Measurements from ENCODE around the gene TBXAS1.

Gene TBXAS1

DNA sequence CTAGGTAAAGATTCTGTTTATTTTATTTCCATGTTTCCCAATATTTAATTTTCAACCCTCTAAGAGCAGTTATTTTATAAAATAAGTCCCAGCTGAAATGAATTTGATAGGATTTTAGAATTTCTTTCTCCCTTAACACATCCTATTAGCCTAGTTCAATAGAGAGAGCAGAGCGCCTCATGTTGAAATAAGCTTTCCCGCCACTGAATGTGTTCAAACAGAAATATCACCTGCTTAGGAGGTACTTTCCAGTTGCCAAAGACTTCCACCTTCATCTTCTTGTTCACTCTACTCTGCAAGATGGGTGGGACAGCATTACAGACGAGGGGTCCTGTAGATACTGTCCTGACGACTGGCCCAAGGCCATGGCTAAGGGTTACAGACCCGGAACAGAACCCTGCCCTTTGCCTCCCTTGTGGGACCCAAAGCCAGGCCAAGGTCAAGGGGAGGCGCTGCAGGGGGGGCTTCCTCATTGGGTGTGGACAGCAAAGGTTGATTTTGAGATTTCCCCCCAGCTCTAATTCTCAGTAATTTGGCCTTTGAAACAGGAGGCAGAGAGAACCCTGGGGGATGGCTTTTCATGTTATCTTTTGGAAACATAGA lies 171.7 kb downstream of the TBXAS1 start:
- no peak for DNase-seq (ENCODE audit: low read depth in 2 of 2)

GRCh38 chr7:140003913-140004382 lies 174.9 kb downstream of the TBXAS1 start:
- peak; percentile 33 to 42 for DNase-seq (ENCODE audit: low read depth in 2 of 2)

DNA sequence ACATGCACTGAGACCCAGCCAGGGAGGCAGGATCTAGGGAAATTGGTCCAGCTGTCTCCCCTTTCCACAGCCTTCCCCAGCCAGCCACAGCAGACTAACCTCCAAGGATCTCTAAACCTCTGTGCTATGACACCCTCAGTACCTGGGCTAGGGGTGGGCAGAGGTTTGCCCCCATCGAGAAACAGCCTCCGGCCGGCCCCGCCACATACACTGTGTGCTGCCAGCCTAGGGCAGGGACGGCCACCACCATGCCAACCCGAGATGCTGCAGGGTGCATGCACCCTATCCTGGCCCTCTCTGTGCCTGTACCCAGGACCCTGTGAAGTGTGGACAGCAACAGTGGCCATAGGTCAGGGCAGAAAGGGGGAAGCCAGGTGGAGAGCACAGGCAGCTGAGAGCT lies 175.6 kb downstream of the TBXAS1 start:
- no peak for DNase-seq (ENCODE audit: low read depth in 2 of 2)

GRCh38 chr7:140005341-140005740 lies 176.3 kb downstream of the TBXAS1 start:
- no peak for DNase-seq (ENCODE audit: low read depth in 2 of 2)

DNA sequence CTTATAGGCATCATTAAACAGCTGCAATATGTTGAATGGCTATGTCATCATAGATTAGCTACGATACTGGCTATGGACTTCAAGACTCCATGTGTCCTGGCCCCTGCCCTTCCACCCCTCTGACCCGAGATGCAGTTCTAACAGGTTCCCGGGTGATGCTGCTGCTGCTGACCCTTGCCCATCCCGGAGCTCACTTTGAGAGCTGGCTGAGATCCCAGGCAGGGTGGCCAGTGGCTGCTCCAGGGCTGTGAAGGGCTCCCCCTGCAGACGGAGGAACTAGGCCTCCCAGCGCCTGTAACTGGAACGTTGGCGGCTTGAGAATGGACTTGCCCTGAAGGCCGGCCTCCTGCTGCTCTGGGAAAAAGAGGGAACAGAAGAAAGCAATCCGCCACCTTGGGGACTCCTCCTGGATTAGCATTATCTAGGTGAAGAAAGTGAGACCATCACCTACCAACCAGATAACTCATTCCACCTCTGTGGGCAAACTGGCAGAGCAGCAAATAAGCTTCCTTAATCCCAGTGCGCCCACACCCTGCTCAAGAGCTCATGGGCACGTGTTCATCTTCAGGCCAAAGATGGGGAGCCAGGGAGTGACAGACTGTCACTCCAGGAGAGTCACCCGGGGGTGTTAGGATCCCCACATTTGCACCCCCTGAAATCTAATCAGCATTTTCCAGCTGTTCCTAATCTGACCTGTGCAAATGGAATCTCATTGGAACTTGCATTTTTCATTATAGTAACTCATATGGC lies 176.9 kb downstream of the TBXAS1 start:
- peak in 1 of 2 experiments; percentile 1 for DNase-seq (ENCODE audit: low read depth in 2 of 2)

DNA sequence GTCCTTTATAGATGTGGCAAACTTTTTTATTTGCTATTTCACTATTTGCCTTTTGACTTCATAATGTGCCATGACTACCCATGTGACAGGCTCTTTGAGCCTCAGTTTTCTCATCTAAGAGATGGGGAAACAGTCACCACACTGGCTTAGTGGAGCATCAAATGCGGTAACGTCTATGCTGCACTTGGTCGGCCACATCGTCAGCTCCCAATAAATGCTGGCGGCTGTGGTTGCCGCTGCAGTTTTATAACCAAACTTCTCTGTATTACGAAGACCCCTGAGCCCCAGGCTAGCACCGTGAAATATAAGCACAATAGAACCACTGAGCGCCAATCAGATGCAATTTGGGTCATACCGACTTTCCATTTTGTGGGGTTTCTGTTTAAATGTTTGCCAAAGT lies 177.5 kb downstream of the TBXAS1 start:
- DNase-seq (ENCODE audit: low read depth in 2 of 2) = no peak

- no peak for DNase-seq (ENCODE audit: low read depth in 2 of 2)
Observed at GRCh38 chr7:140007051-140007690, 178.1 kb downstream of the TBXAS1 start.

GRCh38 chr7:140008755-140009610 lies 179.9 kb downstream of the TBXAS1 start:
- no peak for DNase-seq (ENCODE audit: low read depth in 2 of 2)

DNA sequence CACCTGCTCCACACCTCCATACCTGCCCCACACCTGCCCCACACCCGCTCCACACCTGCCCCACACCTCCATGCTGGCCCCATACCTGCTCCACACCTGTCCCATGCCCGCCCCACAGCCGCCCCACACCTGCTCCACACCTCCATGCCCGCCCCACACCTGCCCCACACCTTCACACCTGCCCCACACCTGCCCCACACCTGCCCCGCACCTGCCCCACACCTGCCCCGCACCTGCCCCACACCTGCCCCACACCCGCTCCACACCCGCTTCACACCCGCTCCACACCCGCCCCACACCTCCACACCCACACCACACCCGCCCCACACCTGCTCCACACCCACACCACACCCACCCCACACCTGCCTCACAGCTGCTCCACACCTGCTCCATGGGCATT lies 180.7 kb downstream of the TBXAS1 start:
- DNase-seq (ENCODE audit: low read depth in 2 of 2) = no peak

GRCh38 chr7:140010194-140010895 lies 181.3 kb downstream of the TBXAS1 start:
- no peak for DNase-seq (ENCODE audit: low read depth in 2 of 2)

- no peak for DNase-seq (ENCODE audit: low read depth in 2 of 2)
Observed at GRCh38 chr7:140013676-140014075, 184.6 kb downstream of the TBXAS1 start.

- no peak for DNase-seq (ENCODE audit: low read depth in 2 of 2)
Observed at GRCh38 chr7:140014123-140014522, 185.1 kb downstream of the TBXAS1 start.

DNA sequence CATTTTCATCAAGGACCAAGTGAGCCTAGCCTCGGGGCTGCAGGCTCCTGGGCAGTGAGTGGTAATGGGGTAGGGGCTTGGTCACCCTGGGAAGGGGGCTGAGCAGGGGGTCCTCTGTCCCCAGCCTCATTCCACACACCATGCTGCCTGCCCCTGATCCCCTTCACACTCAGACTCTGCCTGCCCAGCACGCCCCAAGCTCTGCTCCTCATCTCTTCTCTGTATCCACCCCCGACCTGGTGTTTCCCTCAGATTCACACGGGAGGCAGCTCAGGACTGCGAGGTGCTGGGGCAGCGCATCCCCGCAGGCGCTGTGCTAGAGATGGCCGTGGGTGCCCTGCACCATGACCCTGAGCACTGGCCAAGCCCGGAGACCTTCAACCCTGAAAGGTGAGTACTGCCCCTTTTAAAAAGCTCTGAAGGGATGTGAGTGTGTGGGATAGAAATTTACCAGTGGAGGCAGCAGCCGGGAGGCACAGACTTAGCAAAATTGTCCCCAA lies 186.5 kb downstream of the TBXAS1 start:
- no peak for DNase-seq (ENCODE audit: low read depth in 2 of 2)

DNA sequence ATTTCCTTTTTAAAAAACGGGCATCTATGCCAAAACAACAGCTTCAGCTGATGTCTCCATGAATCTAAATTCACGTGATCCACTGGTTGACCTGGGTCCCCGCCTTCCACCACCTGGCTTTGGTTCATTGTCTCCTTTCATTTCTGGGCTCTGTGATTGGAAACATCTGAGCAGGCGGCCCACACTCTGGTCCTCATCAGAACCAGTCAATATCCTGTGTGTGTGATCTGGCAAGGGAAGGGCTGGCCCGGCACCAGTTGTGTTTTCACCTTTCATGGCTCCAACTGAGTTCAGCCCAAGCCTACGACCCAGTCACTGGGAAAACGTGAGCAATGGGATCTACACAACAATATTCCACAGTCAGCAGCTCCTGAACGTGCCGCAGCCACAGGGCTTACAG lies 187.5 kb downstream of the TBXAS1 start:
- DNase-seq (ENCODE audit: low read depth in 2 of 2) = no peak

DNA sequence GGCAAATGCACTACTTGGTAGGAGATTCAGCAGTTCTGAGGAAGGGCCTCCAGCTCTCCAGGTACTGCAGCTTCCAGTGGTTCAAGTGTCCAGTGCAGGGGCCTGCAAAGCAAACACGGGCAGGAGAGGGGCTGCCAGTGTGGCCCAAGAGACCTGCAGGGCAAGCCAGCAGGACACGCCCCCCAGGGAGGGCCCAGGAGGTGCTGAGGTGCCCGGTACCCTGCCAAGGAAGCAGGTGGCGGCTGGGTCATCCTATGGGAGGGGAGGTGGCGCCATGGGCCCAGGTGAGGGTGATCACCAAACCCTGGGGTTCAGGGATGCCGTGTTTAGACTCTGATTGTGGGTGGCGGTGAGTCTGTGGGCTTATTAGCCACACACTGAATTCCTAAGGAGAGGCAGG lies 188.0 kb downstream of the TBXAS1 start:
- no peak for DNase-seq (ENCODE audit: low read depth in 2 of 2)

GRCh38 chr7:140017543-140017942 lies 188.5 kb downstream of the TBXAS1 start:
- DNase-seq (ENCODE audit: low read depth in 2 of 2) = no peak

- no peak for DNase-seq (ENCODE audit: low read depth in 2 of 2)
Observed at GRCh38 chr7:140018125-140019043, 189.3 kb downstream of the TBXAS1 start.

GRCh38 chr7:140019172-140019571 lies 190.1 kb downstream of the TBXAS1 start:
- DNase-seq (ENCODE audit: low read depth in 2 of 2) = no peak

DNA sequence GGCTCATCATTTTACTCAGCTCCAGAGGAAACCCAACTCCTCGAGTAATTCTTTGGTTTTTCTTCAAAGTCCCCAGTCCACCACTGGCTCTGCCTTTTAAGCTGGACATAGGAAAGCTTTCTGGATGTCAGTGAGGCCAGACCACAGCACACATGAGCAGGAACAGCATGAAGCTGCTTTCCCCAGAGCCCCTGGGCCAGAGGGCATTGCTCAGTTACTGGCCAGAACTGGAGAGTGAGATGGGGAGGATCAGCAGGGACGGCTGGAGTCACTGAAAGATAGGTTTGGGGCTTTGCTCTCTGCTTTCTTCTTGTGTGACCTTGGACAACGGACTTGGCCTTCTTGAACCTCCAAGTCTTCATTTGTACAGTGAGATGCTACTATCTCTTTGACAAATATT lies 190.5 kb downstream of the TBXAS1 start:
- no peak for DNase-seq (ENCODE audit: low read depth in 2 of 2)

DNA sequence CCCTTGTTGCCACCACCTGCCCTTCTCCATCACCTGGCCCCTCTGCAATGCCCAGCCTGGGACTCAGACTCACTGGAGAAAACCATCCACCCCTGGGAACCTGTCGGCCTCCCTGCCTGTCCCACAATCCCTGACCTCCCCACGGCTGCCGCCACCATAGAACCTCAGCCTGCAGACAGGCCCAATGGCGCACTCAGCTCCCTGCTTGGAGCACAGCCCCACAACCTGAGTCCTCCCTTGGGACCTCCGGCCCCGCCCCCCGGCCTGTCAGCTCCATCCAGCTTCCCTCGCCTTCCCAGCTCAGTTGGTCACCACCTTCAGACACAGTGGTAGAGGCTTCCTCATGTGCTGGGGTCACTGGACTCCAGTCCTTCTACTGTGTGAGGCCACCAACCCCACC lies 192.5 kb downstream of the TBXAS1 start:
- no peak for DNase-seq (ENCODE audit: low read depth in 2 of 2)
